K562 (cell line): ENCODE results near the gene SRGAP2B.
"Not testable (repeated sequence)": the region's sequence is repeated elsewhere in the genome, so short reads cannot be mapped to it uniquely, and the experiment has no call there.

ENCODE experiments used
- EGR1 ChIP-seq: fragments of 450-650 bp; conservative IDR thresholded peaks from 2 replicates; pipeline ENCODE4 v1.6.1; 2017; ENCODE audit warnings: mild to moderate bottlenecking
- MYNN ChIP-seq, 2 experiments: sonication (generic); formaldehyde crosslinking in 1 of 2; IDR thresholded peaks; 2 replicates each; pipeline versions ENCODE4 v1.5.0 to v1.6.1; 2016 to 2020; ENCODE audit warnings: antibody characterized with exemption in 1 of 2, missing genetic modification reagents in 1 of 2
- RFX5 ChIP-seq: IDR thresholded peaks from 2 replicates; pipeline ENCODE4 v1.6.1; 2011; ENCODE audit warnings: low read depth, mild to moderate bottlenecking, improper control_type of control experiment, low read length
- ZNF143 ChIP-seq: sonication (generic); formaldehyde crosslinking; IDR thresholded peaks from 2 replicates; pipeline ENCODE4 v1.9.0; 2022; ENCODE audit warnings: mild to moderate bottlenecking, missing genetic modification reagents
- ZNF24 ChIP-seq: fragments of 450-650 bp; IDR thresholded peaks from 2 replicates; pipeline ENCODE4 v1.6.1; 2016
- ZNF274 ChIP-seq: IDR thresholded peaks from 2 replicates; pipeline ENCODE4 v1.6.1; 2011; ENCODE audit warnings: low read depth, mild to moderate bottlenecking, low read length, moderate library complexity, borderline replicate concordance
- TF ChIP-seq, protein P1 (sequence below), 3 experiments: IDR thresholded peaks in 2 of 3; conservative IDR thresholded peaks in 1 of 3; 2 replicates each; pipeline ENCODE4 v1.5.1; 2011 to 2012; ENCODE audit warnings: low read length in 3 of 3, mild to moderate bottlenecking in 3 of 3, control low read depth in 2 of 3, improper control_type of control experiment in 1 of 3, inconsistent platforms in 1 of 3, low read depth in 1 of 3, mixed read lengths in 1 of 3, moderate library complexity in 1 of 3; ENCODE audit not compliant: insufficient read depth in 2 of 3

DNA sequence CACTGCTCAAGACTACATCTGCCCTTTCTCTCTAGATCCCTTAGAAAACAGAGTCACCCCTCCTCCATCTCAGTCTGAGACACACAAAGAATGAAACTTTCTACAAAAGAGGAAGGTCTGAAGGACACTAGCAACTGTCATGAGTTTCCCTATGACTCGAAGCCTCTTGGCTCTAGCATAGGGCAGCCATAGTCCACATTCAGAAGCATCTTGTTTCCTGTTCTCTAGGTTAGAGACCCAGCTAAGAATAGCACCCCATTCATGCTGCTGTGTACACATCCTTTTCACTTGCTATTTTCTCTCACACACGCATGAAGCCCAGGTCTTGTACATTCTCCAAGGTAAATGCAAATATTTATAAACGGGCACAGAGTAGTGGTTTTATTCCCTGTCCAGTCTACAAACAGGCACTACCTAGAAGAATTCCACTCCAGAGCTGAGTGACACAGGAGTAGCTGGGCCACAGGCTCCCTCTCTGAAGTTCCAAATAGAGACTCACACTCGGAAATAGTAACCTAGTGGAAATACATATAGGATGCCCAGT is 39.8 kb downstream of the SRGAP2B start:
- TF ChIP-seq EGR1; MYNN (IDR thresholded peaks at IDR 0.05); MYNN (CRISPR knock-in tag; IDR thresholded peaks at IDR 0.05); ZNF143 (CRISPR knock-in tag); RFX5; ZNF24; ZNF274: not testable (repeated sequence)
- TF ChIP-seq, protein P1, sequence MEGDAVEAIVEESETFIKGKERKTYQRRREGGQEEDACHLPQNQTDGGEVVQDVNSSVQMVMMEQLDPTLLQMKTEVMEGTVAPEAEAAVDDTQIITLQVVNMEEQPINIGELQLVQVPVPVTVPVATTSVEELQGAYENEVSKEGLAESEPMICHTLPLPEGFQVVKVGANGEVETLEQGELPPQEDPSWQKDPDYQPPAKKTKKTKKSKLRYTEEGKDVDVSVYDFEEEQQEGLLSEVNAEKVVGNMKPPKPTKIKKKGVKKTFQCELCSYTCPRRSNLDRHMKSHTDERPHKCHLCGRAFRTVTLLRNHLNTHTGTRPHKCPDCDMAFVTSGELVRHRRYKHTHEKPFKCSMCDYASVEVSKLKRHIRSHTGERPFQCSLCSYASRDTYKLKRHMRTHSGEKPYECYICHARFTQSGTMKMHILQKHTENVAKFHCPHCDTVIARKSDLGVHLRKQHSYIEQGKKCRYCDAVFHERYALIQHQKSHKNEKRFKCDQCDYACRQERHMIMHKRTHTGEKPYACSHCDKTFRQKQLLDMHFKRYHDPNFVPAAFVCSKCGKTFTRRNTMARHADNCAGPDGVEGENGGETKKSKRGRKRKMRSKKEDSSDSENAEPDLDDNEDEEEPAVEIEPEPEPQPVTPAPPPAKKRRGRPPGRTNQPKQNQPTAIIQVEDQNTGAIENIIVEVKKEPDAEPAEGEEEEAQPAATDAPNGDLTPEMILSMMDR (IDR thresholded peaks at IDR 0.05 in 2 of 3, conservative IDR thresholded peaks at IDR 0.05 in 1 of 3; ENCODE audit: insufficient read depth in 2 of 3, low read depth in 1 of 3, low read length in 3 of 3), result not testable (repeated sequence)
